Kidney (tissue), 14 donors: ENCODE data around the gene NUDT9. TPM values are rescaled to one million over a fixed set of nuclear protein-coding genes. Genes with fewer than 3 reads are reported as not detected.
"Not testable (repeated sequence)": the region's sequence is repeated elsewhere in the genome, so short reads cannot be mapped to it uniquely, and the experiment has no call there.

Source experiments
- DNase-seq, 5 donors: peaks; one replicate each; pipeline ENCODE4 v3.0.0-alpha.2; 2013 to 2020
- FAIRE-seq: peaks from 2 replicates; lab custom pipeline; 2012; peaks lifted over from hg19 to GRCh38; lab: Jason Lieb, UNC
- H3K27ac ChIP-seq, 2 donors: one replicate each; pipeline ENCODE4 v1.7.0; 2013; ENCODE audit warnings: low read depth in 2 of 2, low read length in 2 of 2, inconsistent platforms in 1 of 2
- H3K27me3 ChIP-seq: one replicate; pipeline ENCODE4 v1.7.1; 2013; ENCODE audit warnings: low read length, inconsistent platforms; ENCODE audit not compliant: control insufficient read depth, insufficient read depth
- H3K36me3 ChIP-seq, 3 donors: one replicate each; pipeline versions ENCODE4 v1.7.0 to v1.7.1; 2013; ENCODE audit warnings: low read length in 3 of 3, control low read depth in 1 of 3, inconsistent platforms in 1 of 3; ENCODE audit not compliant: insufficient read depth in 3 of 3, control insufficient read depth in 2 of 3
- H3K4me1 ChIP-seq, 3 donors: one replicate each; pipeline versions ENCODE4 v1.7.0 to v1.7.1; 2013; ENCODE audit warnings: low read length in 3 of 3, inconsistent platforms in 1 of 3, low read depth in 1 of 3; ENCODE audit not compliant: control insufficient read depth in 2 of 3, insufficient read depth in 2 of 3
- H3K4me3 ChIP-seq, 3 donors: one replicate each; pipeline versions ENCODE4 v1.7.0 to v1.8.1; 2013; ENCODE audit warnings: low read length in 3 of 3, control low read depth in 1 of 3, inconsistent platforms in 1 of 3
- H3K9ac ChIP-seq, 3 donors: one replicate each; pipeline versions ENCODE4 v1.7.0 to v1.7.1; 2013; ENCODE audit warnings: low read length in 3 of 3, control low read depth in 1 of 3, inconsistent platforms in 1 of 3
- H3K9me3 ChIP-seq, 3 donors: one replicate each; pipeline versions ENCODE4 v1.7.0 to v1.7.1; 2013; ENCODE audit warnings: low read length in 3 of 3, control low read depth in 1 of 3, inconsistent platforms in 1 of 3; ENCODE audit not compliant: control insufficient read depth in 2 of 3, insufficient read depth in 1 of 3
- CTCF ChIP-seq: IDR thresholded peaks from 3 replicates; pipeline ENCODE4 v1.5.1; 2012; ENCODE audit warnings: mild to moderate bottlenecking, moderate library complexity, borderline replicate concordance; ENCODE audit not compliant: insufficient read depth; ENCODE audit errors: extremely low read depth
- intact Hi-C: fragments of 100-400 bp; cut with DNase I; formaldehyde crosslinking; loops from one replicate; pipeline ENCODE4 v1.11.1; 2022
- polyA plus RNA-seq: library from polyadenylated mRNA; stranded (reverse); fragments of 350-450 nt; fragmentation: Illumina TruSeq; extraction: RNeasy Lipid Tissue Mini Kit (QIAGEN cat#74804); gene quantifications from one replicate; pipeline ENCODE4 v1.2.3, GENCODE V29; 2014; ENCODE audit warnings: low read depth, low replicate concordance; ENCODE audit not compliant: insufficient read depth
- total RNA-seq: library from RNA; stranded (reverse); fragmentation: NEBNext Ultra II Directional; extraction: Animal tissue kit (Norgen Biotek cat#: 25700); gene quantifications from one replicate; pipeline ENCODE4 v1.2.1, GENCODE V29; 2021
- donor health status: control.
- donor health status: control.
- donor health status: control.
- donor health status: control.
- donor health status: control.
- donor health status: DM: yes; HTN: yes; CAD: no.
- donor health status: Normal renal cell carcinoma (clear cell type).

NUDT9 gene
- total and polyA plus RNA-seq, 2 donors from 2014 or later = 30.4 to 49.5 TPM

GRCh38 chr4:87445964-87446363 is 23.6 kb downstream of the NUDT9 start:
- H3K4me1 ChIP-seq = no peaks in the 10 kb centered on the region
- peaks cover 0 to 2% (median 0%) of the 10 kb centered on the region in 3 donors for H3K9me3 ChIP-seq
- no peak overlapping the region for H3K27ac ChIP-seq
- no peak for FAIRE-seq
- DNase-seq = no peak
- TF ChIP-seq CTCF = no peak
- intact Hi-C loops = no loop called here
- no peak overlapping the region for H3K9ac ChIP-seq
- H3K4me3 ChIP-seq = no peak overlapping the region
- no peaks in the 10 kb centered on the region for H3K27me3 ChIP-seq
- H3K36me3 ChIP-seq = peaks cover 4 to 27% (median 12%) of the 10 kb centered on the region in 3 donors

- H3K27me3 ChIP-seq, H3K27ac ChIP-seq, H3K4me3 ChIP-seq, DNase-seq, H3K9ac ChIP-seq, intact Hi-C loops, FAIRE-seq, H3K4me1 ChIP-seq, H3K9me3 ChIP-seq: not testable (repeated sequence)
- H3K36me3 ChIP-seq = peaks cover 4 to 29% (median 12%) of the 10 kb centered on the region in 3 donors
These were observed 24.0 kb downstream of the NUDT9 start for GRCh38 chr4:87446375-87446774.

DNA sequence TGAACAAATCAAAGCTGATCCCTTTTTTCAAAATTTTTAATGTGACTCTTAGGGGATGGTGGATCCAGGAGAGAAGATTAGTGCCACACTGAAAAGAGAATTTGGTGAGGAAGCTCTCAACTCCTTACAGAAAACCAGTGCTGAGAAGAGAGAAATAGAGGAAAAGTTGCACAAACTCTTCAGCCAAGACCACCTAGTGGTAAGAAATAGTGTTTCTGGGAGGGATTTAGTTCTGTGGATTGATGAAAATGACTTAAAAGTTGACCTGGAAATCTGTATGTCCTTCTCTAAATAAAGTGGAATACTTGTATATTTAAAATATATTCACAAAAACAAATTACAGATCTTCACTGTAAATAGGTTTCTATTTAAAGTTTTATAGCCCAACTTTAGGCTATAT is 29.2 kb downstream of the NUDT9 start:
- FAIRE-seq = no peak
- H3K36me3 ChIP-seq = peaks cover 0 to 9% (median 6%) of the 10 kb centered on the region in 3 donors

GRCh38 chr4:87458913-87459312 is 36.5 kb downstream of the NUDT9 start:
- Histone ChIP-seq H3K27me3 (no peaks in the 10 kb centered on the region), H3K9ac (no peak overlapping the region), H3K9me3 (no peaks in the 10 kb centered on the region), H3K4me1 (no peaks in the 10 kb centered on the region), H3K27ac (no peak overlapping the region), H3K36me3 (peaks cover 2 to 16% (median 8%) of the 10 kb centered on the region in 3 donors), H3K4me3 (no peak overlapping the region)
- DNase-seq (no peak), FAIRE-seq (no peak)
- intact Hi-C loops = no loop called here
- no peak for TF ChIP-seq CTCF

More for the DNA sequence above, 29.2 kb downstream of the NUDT9 start:
- no peak overlapping the region for H3K4me3 ChIP-seq
- H3K9me3 ChIP-seq = no peaks in the 10 kb centered on the region
- no peak for DNase-seq
- intact Hi-C loops = no loop called here
- no peaks in the 10 kb centered on the region for H3K27me3 ChIP-seq
- no peak overlapping the region for H3K27ac ChIP-seq
- TF ChIP-seq CTCF = no peak
- no peak overlapping the region for H3K9ac ChIP-seq
- no peaks in the 10 kb centered on the region for H3K4me1 ChIP-seq
